HG02642 (cell line): ENCODE measurements around the gene IFIH1.
A peak's percentile ranks its signal among the peaks of the same experiment; 100 is the strongest.

ENCODE experiments used
- ATAC-seq: cut with Tn5 transposase; IDR thresholded peaks from one replicate; pipeline ENCODE4 v1.9.1; 2021; ENCODE audit warnings: mild to moderate bottlenecking; ENCODE audit not compliant: unreplicated experiment, poor library complexity

IFIH1 gene

GRCh38 chr2:162318328-162319180 is at the start of gene IFIH1:
IFIH1 (minus strand) TSS chr2:162318684; CDS start chr2:162318307, 377 bp downstream.
- peak; percentile 88 for ATAC-seq

- no peak for ATAC-seq
Observed at GRCh38 chr2:162365392-162365791, 46.9 kb upstream of the IFIH1 start.

GRCh38 chr2:162344617-162344950 is 26.1 kb upstream of the IFIH1 start:
- no peak for ATAC-seq

- peak; percentile 99 for ATAC-seq
Observed at GRCh38 chr2:162343824-162344616, 25.5 kb upstream of the IFIH1 start, which contains the start of gene GCA. GCA (plus strand) TSS chr2:162344132; CDS start chr2:162344249, 117 bp downstream.

- ATAC-seq, result no peak
Observed at GRCh38 chr2:162343492-162343823, 25.0 kb upstream of the IFIH1 start.

- ATAC-seq, result no peak
Observed at GRCh38 chr2:162342841-162343240, 24.4 kb upstream of the IFIH1 start.

- no peak for ATAC-seq
Observed at GRCh38 chr2:162342321-162342720, 23.8 kb upstream of the IFIH1 start.

- no peak for ATAC-seq
Observed at GRCh38 chr2:162340822-162341221, 22.3 kb upstream of the IFIH1 start.

GRCh38 chr2:162337868-162338267 is 19.4 kb upstream of the IFIH1 start:
- ATAC-seq, result no peak

GRCh38 chr2:162333968-162334367 is 15.5 kb upstream of the IFIH1 start:
- ATAC-seq, result peak; percentile 78

GRCh38 chr2:162330881-162331280 is 12.4 kb upstream of the IFIH1 start:
- no peak for ATAC-seq

GRCh38 chr2:162328424-162329157 is 10.1 kb upstream of the IFIH1 start:
- ATAC-seq, result peak; percentile 49

- ATAC-seq, result no peak
Observed at GRCh38 chr2:162327806-162328205, 9.3 kb upstream of the IFIH1 start.

- ATAC-seq, result no peak
Observed at GRCh38 chr2:162327134-162327769, 8.8 kb upstream of the IFIH1 start.

GRCh38 chr2:162324953-162325352 is 6.5 kb upstream of the IFIH1 start:
- no peak for ATAC-seq

GRCh38 chr2:162320864-162321517 is 2.5 kb upstream of the IFIH1 start:
- no peak for ATAC-seq

GRCh38 chr2:162317861-162318327 is 590 bp downstream of the IFIH1 start:
- ATAC-seq, result peak; percentile 4

- no peak for ATAC-seq
Observed at GRCh38 chr2:162317058-162317742, 1.3 kb downstream of the IFIH1 start.

- no peak for ATAC-seq
Observed at GRCh38 chr2:162316590-162316989, 1.9 kb downstream of the IFIH1 start.
